ENCODE data around the gene FOLH1. TPM values are rescaled to one million over a fixed set of nuclear protein-coding genes. Genes with fewer than 3 reads are reported as not detected.
"Not testable (repeated sequence)": the region's sequence is repeated elsewhere in the genome, so short reads cannot be mapped to it uniquely, and the experiment has no call there.

The FOLH1 gene
- total and polyA plus RNA-seq, 2 experiments from 2014 or later = not detected

- WGBS (ENCODE audit: low lambda C conversion rate, missing lambda C conversion rate) = 46% methylated on average over 2 of the region's 2 CpGs
These were observed 4.7 kb upstream of the FOLH1 start for GRCh38 chr11:49213026-49213560.

DNA sequence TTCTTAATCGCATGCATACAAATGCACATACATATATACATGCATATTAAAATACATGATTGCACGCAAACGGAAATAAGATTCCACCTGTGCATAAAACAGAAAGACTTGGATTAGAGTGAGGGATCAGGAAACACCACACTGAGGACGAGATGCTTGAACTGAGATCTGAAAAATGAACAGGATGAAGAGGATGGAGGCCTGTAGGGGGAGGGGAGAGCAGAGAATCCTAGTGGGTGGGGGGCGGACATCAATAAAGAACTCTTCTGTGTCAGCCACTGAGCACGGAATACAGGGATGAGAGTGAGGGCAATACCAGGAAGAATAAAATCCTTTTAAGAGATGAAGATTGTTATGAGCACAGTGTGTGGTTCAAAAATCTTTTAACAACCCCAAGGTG lies 1.4 kb downstream of the FOLH1 start:
- not testable (repeated sequence) for H3K9me3 ChIP-seq (ENCODE audit: low read depth); H3K9me2 ChIP-seq (replicated peaks; ENCODE audit: insufficient read depth); H3K4me3 ChIP-seq; H3K27me3 ChIP-seq; H3K36me3 ChIP-seq (replicated peaks; ENCODE audit: insufficient read depth, low read depth); H4K20me1 ChIP-seq (ENCODE audit: insufficient read depth, poor library complexity, severe bottlenecking); H3K79me2 ChIP-seq; H2AFZ ChIP-seq; H3K27ac ChIP-seq; DNase-seq (ENCODE audit: low spot score); H3K4me1 ChIP-seq (ENCODE audit: insufficient read depth); H3K4me2 ChIP-seq
- 85% methylated on average over 6 of the region's 6 CpGs for WGBS (ENCODE audit: low lambda C conversion rate, missing lambda C conversion rate)

More at GRCh38 chr11:49213026-49213560, 4.7 kb upstream of the FOLH1 start:
- Histone ChIP-seq H4K20me1 (ENCODE audit: insufficient read depth, poor library complexity, severe bottlenecking) (no peaks in the 10 kb centered on the region), H3K27ac (no peak overlapping the region), H3K9me3 (ENCODE audit: low read depth) (no peaks in the 10 kb centered on the region), H3K79me2 (no peaks in the 10 kb centered on the region), H3K4me1 (ENCODE audit: insufficient read depth) (no peaks in the 10 kb centered on the region), H2AFZ (no peak overlapping the region), H3K4me2 (no peak overlapping the region), H3K36me3 (replicated peaks; ENCODE audit: insufficient read depth, low read depth) (no peaks in the 10 kb centered on the region), H3K9me2 (replicated peaks; ENCODE audit: insufficient read depth) (no peaks in the 10 kb centered on the region), H3K27me3 (no peaks in the 10 kb centered on the region), H3K4me3 (no peak overlapping the region)
- DNase-seq (ENCODE audit: low spot score) = no peak
- no peak for TF ChIP-seq EZH2phosphoT487 (IDR thresholded peaks at IDR 0.05; ENCODE audit: low read depth, severe bottlenecking, unreplicated experiment)
- TF ChIP-seq CTCF (IDR thresholded peaks at IDR 0.05; ENCODE audit: poor library complexity) = no peak
- TF ChIP-seq EZH2 (IDR thresholded peaks at IDR 0.05; ENCODE audit: borderline replicate concordance) = no peak

DNA sequence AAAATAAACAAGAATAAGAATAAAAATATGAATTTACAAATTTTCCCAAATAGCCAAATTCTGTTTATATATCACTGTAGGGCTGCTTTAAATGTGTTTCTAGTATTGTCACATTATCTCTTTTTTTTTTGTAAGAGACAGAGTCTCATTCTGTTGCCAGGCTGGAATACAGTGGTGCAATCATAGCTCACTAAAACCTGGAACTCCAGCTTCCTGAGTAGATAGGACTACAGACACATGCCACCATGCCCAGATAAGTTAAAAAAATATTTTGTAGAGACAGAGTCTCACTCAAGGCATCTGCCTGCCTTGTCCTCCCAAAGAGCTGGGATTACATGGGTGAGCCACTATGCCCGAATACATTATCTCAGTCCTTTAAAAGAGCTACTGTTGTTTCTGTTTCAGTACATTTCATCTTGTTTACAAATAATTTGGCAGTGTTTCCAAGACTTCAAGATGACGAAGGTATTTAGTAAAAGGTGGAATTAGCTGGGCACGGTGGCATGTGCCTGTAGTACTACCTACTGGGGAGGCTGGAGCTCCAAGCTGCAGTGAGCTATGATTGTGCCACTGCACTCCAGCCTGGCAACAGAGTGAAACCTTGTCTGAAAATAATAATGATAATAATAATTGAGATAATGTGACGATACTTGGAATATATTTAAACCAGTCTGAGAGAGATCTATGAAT lies 6.0 kb downstream of the FOLH1 start:
- no peak overlapping the region for H3K4me2 ChIP-seq
- no peaks in the 10 kb centered on the region for H3K27me3 ChIP-seq
- no peaks in the 10 kb centered on the region for H3K9me2 ChIP-seq (replicated peaks; ENCODE audit: insufficient read depth)
- no peak overlapping the region for H3K27ac ChIP-seq
- no peak for DNase-seq (ENCODE audit: low spot score)
- H2AFZ ChIP-seq = no peak overlapping the region
- H3K79me2 ChIP-seq = no peaks in the 10 kb centered on the region
- H3K4me1 ChIP-seq (ENCODE audit: insufficient read depth) = no peaks in the 10 kb centered on the region
- H3K9me3 ChIP-seq (ENCODE audit: low read depth) = no peaks in the 10 kb centered on the region
- 77% methylated on average over 4 of the region's 4 CpGs for WGBS (ENCODE audit: low lambda C conversion rate, missing lambda C conversion rate)
- no peaks in the 10 kb centered on the region for H3K36me3 ChIP-seq (replicated peaks; ENCODE audit: insufficient read depth, low read depth)
- H4K20me1 ChIP-seq (ENCODE audit: insufficient read depth, poor library complexity, severe bottlenecking) = no peaks in the 10 kb centered on the region
- no peak for TF ChIP-seq CTCF (IDR thresholded peaks at IDR 0.05; ENCODE audit: poor library complexity)
- no peak for TF ChIP-seq EZH2phosphoT487 (IDR thresholded peaks at IDR 0.05; ENCODE audit: low read depth, severe bottlenecking, unreplicated experiment)
- TF ChIP-seq EZH2 (IDR thresholded peaks at IDR 0.05; ENCODE audit: borderline replicate concordance) = no peak
- H3K4me3 ChIP-seq = no peak overlapping the region

DNA sequence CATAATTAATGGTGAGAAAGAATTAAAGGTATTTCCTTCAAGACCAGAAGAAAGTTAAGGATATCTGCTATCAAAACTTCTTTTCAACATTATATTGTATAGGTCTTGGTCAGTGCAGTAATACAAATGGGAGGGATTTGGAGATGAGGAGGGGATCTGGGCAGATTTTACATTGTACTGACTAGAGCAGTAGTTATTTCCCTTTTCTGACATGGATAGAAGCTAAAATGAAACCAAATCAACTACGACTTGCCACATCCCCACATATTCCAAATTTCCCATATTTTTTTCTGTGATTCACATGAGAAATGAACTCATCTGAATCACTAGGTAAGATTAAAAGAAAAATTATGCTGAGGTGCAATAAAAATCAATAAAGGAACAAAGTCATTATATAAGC lies 11.6 kb downstream of the FOLH1 start:
- WGBS (ENCODE audit: low lambda C conversion rate, missing lambda C conversion rate) = 86% methylated on average over 1 of the region's 1 CpG
- H3K36me3 ChIP-seq (replicated peaks; ENCODE audit: insufficient read depth, low read depth); H3K9me2 ChIP-seq (replicated peaks; ENCODE audit: insufficient read depth); DNase-seq (ENCODE audit: low spot score); H4K20me1 ChIP-seq (ENCODE audit: insufficient read depth, poor library complexity, severe bottlenecking); H3K27ac ChIP-seq; H3K4me1 ChIP-seq (ENCODE audit: insufficient read depth); H3K27me3 ChIP-seq; H3K9me3 ChIP-seq (ENCODE audit: low read depth); H2AFZ ChIP-seq; H3K4me2 ChIP-seq; H3K79me2 ChIP-seq; H3K4me3 ChIP-seq: not testable (repeated sequence)

- not testable (repeated sequence) for H3K9me2 ChIP-seq (replicated peaks; ENCODE audit: insufficient read depth); H3K27me3 ChIP-seq; H3K9me3 ChIP-seq (ENCODE audit: low read depth); H3K36me3 ChIP-seq (replicated peaks; ENCODE audit: insufficient read depth, low read depth); H3K4me2 ChIP-seq; H3K79me2 ChIP-seq; H2AFZ ChIP-seq; H4K20me1 ChIP-seq (ENCODE audit: insufficient read depth, poor library complexity, severe bottlenecking); DNase-seq (ENCODE audit: low spot score); H3K27ac ChIP-seq; H3K4me3 ChIP-seq; H3K4me1 ChIP-seq (ENCODE audit: insufficient read depth)
- 70% methylated on average over 6 of the region's 6 CpGs for WGBS (ENCODE audit: low lambda C conversion rate, missing lambda C conversion rate)
These were observed 12.4 kb downstream of the FOLH1 start for GRCh38 chr11:49196002-49196401.

DNA sequence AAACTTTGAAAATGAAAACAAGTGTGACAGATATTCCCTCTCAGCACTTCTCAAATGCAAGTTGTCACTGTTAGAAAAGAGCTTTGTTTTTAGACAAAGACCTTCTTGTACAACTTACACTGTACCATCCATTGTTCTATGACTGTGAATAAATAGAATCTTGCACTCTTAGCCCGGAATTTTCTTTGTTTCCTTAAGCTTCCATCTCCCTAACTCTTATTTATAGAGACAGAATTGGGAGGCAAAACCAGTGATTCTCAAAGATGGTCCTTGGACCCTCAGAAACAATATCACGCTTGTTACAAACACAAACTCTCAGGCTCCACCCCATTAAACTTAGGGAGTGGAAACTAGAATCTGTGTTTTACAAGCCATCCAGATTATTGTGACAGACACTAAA lies 18.1 kb downstream of the FOLH1 start:
- not testable (repeated sequence) for H3K27ac ChIP-seq; H3K9me2 ChIP-seq (replicated peaks; ENCODE audit: insufficient read depth); H3K27me3 ChIP-seq; H3K79me2 ChIP-seq; H3K4me3 ChIP-seq; H3K36me3 ChIP-seq (replicated peaks; ENCODE audit: insufficient read depth, low read depth); H3K9me3 ChIP-seq (ENCODE audit: low read depth); H4K20me1 ChIP-seq (ENCODE audit: insufficient read depth, poor library complexity, severe bottlenecking); H3K4me1 ChIP-seq (ENCODE audit: insufficient read depth); DNase-seq (ENCODE audit: low spot score); H2AFZ ChIP-seq; H3K4me2 ChIP-seq
- WGBS (ENCODE audit: low lambda C conversion rate, missing lambda C conversion rate) = 59% methylated on average over 2 of the region's 2 CpGs

DNA sequence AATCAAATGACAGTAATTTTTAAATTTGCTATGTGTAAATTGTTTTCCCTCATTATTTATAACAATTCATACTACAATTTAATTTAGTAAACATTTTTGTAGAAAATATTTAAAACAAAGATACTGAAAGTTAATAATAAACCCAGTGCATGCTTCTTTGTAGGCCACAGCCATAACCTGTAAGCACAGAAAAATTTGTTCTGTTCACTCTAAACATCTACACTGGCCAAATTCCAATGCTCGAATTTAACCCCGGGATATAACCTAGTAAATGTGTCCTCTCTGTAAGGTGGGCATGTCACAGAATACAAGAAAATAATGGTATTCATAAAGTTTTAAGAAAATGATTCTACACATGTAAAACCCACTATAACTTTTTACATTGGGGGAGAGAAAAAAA lies 22.2 kb downstream of the FOLH1 start:
- not testable (repeated sequence) for H3K4me1 ChIP-seq (ENCODE audit: insufficient read depth); H3K36me3 ChIP-seq (replicated peaks; ENCODE audit: insufficient read depth, low read depth); H4K20me1 ChIP-seq (ENCODE audit: insufficient read depth, poor library complexity, severe bottlenecking); H3K9me2 ChIP-seq (replicated peaks; ENCODE audit: insufficient read depth); H2AFZ ChIP-seq; DNase-seq (ENCODE audit: low spot score); H3K27me3 ChIP-seq; H3K79me2 ChIP-seq; H3K4me3 ChIP-seq; H3K27ac ChIP-seq; H3K4me2 ChIP-seq; H3K9me3 ChIP-seq (ENCODE audit: low read depth)
- 63% methylated on average over 2 of the region's 2 CpGs for WGBS (ENCODE audit: low lambda C conversion rate, missing lambda C conversion rate)
